K562 (cell line): ENCODE results near the gene RAB1B. TPM values are rescaled to one million over a fixed set of nuclear protein-coding genes. Genes with fewer than 3 reads are reported as not detected.
A peak's percentile ranks its signal among the peaks of the same experiment; 100 is the strongest.

Source experiments
- CUX1 ChIP-seq: fragments of 200-800 bp; sonication (Bioruptor generic); IDR thresholded peaks from 2 replicates; pipeline ENCODE4 v1.6.1; 2016; ENCODE audit warnings: missing genetic modification characterization, missing compliant biosample characterization
- DNMT1 ChIP-seq: fragments of 450-650 bp; IDR thresholded peaks from 2 replicates; pipeline ENCODE4 v1.6.1; 2016; ENCODE audit warnings: antibody characterized with exemption, mild to moderate bottlenecking
- JUN ChIP-seq, 2 experiments: sonication (generic) in 1 of 2; formaldehyde crosslinking in 1 of 2; IDR thresholded peaks; 2 replicates each; pipeline versions ENCODE4 v1.6.1 to v1.8.0; 2012 to 2022; ENCODE audit warnings: borderline replicate concordance in 2 of 2, mild to moderate bottlenecking in 2 of 2, improper control_type of control experiment in 1 of 2, low read depth in 1 of 2, low read length in 1 of 2, missing genetic modification reagents in 1 of 2
- SMARCA4 ChIP-seq: fragments of 450-650 bp; IDR thresholded peaks from 2 replicates; pipeline ENCODE4 v1.6.1; 2016
- TEAD4 ChIP-seq, 2 experiments: sonication (generic) in 1 of 2; formaldehyde crosslinking in 1 of 2; IDR thresholded peaks; 2 replicates each; pipeline versions ENCODE4 v1.6.1 to v1.8.0; 2012 to 2022; ENCODE audit warnings: borderline replicate concordance in 1 of 2, inconsistent platforms in 1 of 2, low read length in 1 of 2, mild to moderate bottlenecking in 1 of 2, missing genetic modification reagents in 1 of 2
- TRIM24 ChIP-seq, 2 experiments: fragments of 450-650 bp; IDR thresholded peaks; 2 replicates each; pipeline ENCODE4 v1.6.1; 2016
- TSHZ1 ChIP-seq: fragments of 250-450 bp; sonication (Bioruptor Pico); IDR thresholded peaks from 2 replicates; pipeline ENCODE4 v1.4.0; 2020; ENCODE audit warnings: mild to moderate bottlenecking, moderate library complexity
- ZNF232 ChIP-seq: sonication (generic); formaldehyde crosslinking; IDR thresholded peaks from 2 replicates; pipeline ENCODE4 v1.8.0; 2022; ENCODE audit warnings: mild to moderate bottlenecking, missing genetic modification reagents
- ZNF551 ChIP-seq: fragments of 250-450 bp; sonication (Bioruptor Pico); IDR thresholded peaks from 2 replicates; pipeline ENCODE4 v1.5.0; 2021; ENCODE audit warnings: mild to moderate bottlenecking, moderate library complexity
- polyA plus RNA-seq, 8 experiments: library from polyadenylated mRNA; depleted of rRNA in 4 of 8; stranded (reverse) in 5 of 8; unstranded in 3 of 8; fragments of >200 nt; fragmentation: Nextera tagmentation in 2 of 8; fragmentation: Illumina TruSeq in 1 of 8; extraction: Ambion mirVana in 2 of 8; extraction: Trizol in 1 of 8; gene quantifications; 2 replicates each; pipeline versions ENCODE4 v1.2.1 to v1.2.3, GENCODE V29; 2011 to 2014; ENCODE audit warnings: inconsistent platforms in 1 of 8, missing spikeins in 1 of 8
- total RNA-seq, 7 experiments: library from RNA; depleted of rRNA in 6 of 7; stranded (reverse); fragments of >200 nt in 6 of 7; fragmentation: Illumina TruSeq in 2 of 7; extraction: Trizol in 2 of 7; gene quantifications; 2 replicates each; pipeline versions ENCODE4 v1.2.1 to v1.2.3, GENCODE V29; 2011 to 2021; ENCODE audit warnings: low replicate concordance in 1 of 7
- TF ChIP-seq, protein P1 (sequence below): fragments of 250-450 bp; sonication (Bioruptor Pico); IDR thresholded peaks from 2 replicates; pipeline ENCODE4 v1.4.0; 2020

The RAB1B gene
- total and polyA plus RNA-seq, 9 of the 15 experiments (the other 6 are each of a cell fraction or from before 2014, with no cell fraction given): 5.6 to 146 (median 98.6) TPM

DNA sequence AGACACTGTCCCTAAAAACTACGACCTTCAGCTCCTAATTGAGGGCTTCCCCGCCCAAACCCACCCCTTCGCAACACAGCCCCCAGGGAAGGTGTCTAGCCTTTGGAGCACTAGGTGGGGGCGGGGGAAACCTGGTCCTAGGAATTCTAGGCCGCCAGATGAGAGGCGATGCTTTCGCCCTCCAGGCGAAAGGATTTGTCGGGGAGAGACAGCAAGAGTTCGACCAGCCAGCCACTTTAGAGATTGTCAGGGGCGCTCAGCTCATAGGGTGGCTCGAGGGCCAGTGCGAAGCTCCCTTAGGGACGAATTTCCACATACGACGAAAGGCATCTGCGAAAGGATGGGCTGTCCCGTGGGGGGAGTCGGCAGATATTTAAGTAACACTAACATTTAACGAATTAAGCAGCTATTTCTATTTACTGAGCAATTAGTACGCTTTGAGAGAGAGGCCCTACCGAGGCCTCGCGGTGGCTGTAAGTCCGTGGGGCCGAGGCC lies 43.1 kb downstream of the RAB1B start (continued):
- no peak for TF ChIP-seq JUN (IDR thresholded peaks at IDR 0.05; ENCODE audit: borderline replicate concordance, low read depth, low read length)
- TF ChIP-seq JUN (CRISPR knock-in tag; IDR thresholded peaks at IDR 0.05; ENCODE audit: borderline replicate concordance): peak; percentile 36; the same call in 1 of the 2 replicates
- TF ChIP-seq ZNF232 (CRISPR knock-in tag): no peak
- no peak for TF ChIP-seq ZNF551 (CRISPR knock-in tag)
- no peak for TF ChIP-seq SMARCA4
- no peak for TF ChIP-seq TEAD4 (IDR thresholded peaks at IDR 0.05; ENCODE audit: low read length)
- peak; percentile 86; the same call in 1 of the 2 replicates for TF ChIP-seq TEAD4 (CRISPR knock-in tag; IDR thresholded peaks at IDR 0.05; ENCODE audit: borderline replicate concordance)
- TF ChIP-seq DNMT1: 0 out of 2 replicates have a peak, but pooled peaks have one; percentile 61
- TF ChIP-seq TSHZ1 (CRISPR knock-in tag): no peak
- TF ChIP-seq TRIM24 (IDR thresholded peaks at IDR 0.05): no peak
- TF ChIP-seq CUX1 (CRISPR knock-in tag): no peak
- TF ChIP-seq, protein P1, sequence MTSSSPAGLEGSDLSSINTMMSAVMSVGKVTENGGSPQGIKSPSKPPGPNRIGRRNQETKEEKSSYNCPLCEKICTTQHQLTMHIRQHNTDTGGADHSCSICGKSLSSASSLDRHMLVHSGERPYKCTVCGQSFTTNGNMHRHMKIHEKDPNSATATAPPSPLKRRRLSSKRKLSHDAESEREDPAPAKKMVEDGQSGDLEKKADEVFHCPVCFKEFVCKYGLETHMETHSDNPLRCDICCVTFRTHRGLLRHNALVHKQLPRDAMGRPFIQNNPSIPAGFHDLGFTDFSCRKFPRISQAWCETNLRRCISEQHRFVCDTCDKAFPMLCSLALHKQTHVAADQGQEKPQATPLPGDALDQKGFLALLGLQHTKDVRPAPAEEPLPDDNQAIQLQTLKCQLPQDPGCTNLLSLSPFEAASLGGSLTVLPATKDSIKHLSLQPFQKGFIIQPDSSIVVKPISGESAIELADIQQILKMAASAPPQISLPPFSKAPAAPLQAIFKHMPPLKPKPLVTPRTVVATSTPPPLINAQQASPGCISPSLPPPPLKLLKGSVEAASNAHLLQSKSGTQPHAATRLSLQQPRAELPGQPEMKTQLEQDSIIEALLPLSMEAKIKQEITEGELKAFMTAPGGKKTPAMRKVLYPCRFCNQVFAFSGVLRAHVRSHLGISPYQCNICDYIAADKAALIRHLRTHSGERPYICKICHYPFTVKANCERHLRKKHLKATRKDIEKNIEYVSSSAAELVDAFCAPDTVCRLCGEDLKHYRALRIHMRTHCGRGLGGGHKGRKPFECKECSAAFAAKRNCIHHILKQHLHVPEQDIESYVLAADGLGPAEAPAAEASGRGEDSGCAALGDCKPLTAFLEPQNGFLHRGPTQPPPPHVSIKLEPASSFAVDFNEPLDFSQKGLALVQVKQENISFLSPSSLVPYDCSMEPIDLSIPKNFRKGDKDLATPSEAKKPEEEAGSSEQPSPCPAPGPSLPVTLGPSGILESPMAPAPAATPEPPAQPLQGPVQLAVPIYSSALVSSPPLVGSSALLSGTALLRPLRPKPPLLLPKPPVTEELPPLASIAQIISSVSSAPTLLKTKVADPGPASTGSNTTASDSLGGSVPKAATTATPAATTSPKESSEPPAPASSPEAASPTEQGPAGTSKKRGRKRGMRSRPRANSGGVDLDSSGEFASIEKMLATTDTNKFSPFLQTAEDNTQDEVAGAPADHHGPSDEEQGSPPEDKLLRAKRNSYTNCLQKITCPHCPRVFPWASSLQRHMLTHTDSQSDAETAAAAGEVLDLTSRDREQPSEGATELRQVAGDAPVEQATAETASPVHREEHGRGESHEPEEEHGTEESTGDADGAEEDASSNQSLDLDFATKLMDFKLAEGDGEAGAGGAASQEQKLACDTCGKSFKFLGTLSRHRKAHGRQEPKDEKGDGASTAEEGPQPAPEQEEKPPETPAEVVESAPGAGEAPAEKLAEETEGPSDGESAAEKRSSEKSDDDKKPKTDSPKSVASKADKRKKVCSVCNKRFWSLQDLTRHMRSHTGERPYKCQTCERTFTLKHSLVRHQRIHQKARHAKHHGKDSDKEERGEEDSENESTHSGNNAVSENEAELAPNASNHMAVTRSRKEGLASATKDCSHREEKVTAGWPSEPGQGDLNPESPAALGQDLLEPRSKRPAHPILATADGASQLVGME (CRISPR knock-in tag): 0 out of 2 replicates have a peak, but pooled peaks have one; percentile 5
